ENCODE results near the gene TNRC18.

- TF ChIP-seq CTCF (IDR thresholded peaks at IDR 0.05; ENCODE audit: low read depth, low read length, missing input control) (no peak), YY1 (IDR thresholded peaks at IDR 0.05) (no peak), REST (IDR thresholded peaks at IDR 0.05) (no peak), ATF3 (IDR thresholded peaks at IDR 0.05) (no peak), MAX (IDR thresholded peaks at IDR 0.05) (no peak), TAF1 (conservative IDR thresholded peaks at IDR 0.05) (no peak), GABPA (IDR thresholded peaks at IDR 0.05 in 1 of 2, conservative IDR thresholded peaks at IDR 0.05 in 1 of 2) (no peak), JUND (IDR thresholded peaks at IDR 0.05) (no peak), ZBTB33 (IDR thresholded peaks at IDR 0.05) (no peak), HNF4A (conservative IDR thresholded peaks at IDR 0.05) (no peak), RAD21 (IDR thresholded peaks at IDR 0.05) (no peak), SP1 (IDR thresholded peaks at IDR 0.05) (no peak), FOXA1 (IDR thresholded peaks at IDR 0.05) (no peak)
Observed at GRCh38 chr7:5456409-5456808, 32.8 kb upstream of the TNRC18 start.

All from liver (tissue), 3 donors.